HG03439 (cell line): Measurements from ENCODE around the gene APBB2.

Experiments used
- ATAC-seq: cut with Tn5 transposase; IDR thresholded peaks from one replicate; pipeline ENCODE4 v1.9.1; 2021; ENCODE audit warnings: mild to moderate bottlenecking, moderate library complexity; ENCODE audit not compliant: unreplicated experiment

Gene APBB2

DNA sequence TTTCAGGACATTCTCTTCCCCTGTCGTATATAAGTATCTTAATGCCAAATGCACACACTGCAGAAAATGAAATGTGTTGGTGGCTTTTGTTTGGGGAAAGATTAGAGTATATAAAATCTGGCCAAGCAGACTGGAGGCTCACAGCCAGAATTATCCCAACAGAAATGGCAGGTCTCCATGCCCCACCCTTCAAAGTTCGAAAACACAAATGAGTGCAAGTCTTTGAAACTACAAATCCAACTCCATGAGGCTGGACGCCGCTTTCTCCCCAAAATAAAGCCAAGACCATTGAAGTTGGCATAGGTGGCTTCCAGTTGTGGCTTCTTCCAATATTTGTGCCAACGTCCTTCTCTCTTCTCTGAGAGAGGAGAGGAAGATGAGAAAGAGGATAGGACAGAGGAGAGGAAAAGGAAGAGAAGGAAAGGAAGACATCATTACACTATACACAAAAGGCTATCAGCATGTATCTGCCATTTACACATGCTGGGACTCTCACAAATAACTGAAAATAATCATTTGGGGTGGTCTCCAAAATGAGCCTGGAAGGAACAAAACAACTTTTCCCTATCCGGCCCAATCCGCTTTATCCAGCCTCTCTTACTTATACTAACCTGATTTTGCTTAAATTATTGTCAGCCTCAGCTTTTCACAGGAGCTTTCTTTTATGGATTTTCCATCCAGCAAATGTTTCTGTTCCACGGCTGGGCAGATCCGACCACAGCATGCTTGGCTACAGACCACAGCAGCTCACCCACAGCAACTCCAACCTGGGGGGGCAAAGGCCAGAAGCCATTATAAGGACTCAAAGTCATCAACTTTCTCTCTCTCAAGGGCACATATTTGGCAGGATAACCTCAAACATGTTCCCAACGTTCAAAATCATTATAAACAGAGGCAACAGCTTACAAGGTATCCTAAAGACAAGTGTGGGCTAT is 71.7 kb downstream of the APBB2 start:
- no peak for ATAC-seq

DNA sequence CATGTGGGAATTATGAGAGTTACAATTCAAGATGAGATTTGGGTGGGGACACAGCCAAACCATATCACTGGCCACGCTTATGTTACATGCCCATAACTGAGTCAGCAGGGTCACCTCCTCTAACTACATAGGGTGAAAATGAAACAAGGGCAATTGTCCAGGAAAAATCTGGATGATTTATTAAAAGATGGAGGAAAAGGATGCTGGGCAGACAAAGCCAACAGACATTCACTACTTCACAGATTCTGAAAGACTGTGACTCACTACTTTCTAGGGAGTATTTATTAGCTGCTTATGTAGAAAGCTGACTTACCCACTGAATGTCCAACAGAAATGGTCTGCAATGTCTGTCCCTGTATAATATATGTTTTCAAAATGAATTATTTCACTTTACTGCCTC is 72.4 kb downstream of the APBB2 start:
- no peak for ATAC-seq

DNA sequence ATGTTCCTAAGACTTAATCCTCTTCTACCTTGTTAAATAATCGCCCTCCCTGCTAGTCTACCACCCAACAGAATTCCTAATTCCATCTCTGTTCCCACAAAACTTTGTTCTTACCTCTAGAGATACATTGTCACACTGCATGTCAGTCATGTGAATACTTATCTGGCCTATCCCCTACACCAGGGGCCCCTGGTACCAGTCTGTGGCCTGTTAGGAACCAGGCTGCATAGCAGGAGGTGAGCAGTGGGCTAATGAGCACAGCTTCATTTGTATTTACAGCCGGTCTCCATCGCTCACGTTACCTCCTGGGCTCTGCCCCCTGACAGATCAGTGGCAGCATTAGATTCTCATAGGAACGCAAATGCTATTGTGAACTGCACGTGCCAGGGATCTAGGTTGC is 73.9 kb downstream of the APBB2 start:
- ATAC-seq, result no peak

DNA sequence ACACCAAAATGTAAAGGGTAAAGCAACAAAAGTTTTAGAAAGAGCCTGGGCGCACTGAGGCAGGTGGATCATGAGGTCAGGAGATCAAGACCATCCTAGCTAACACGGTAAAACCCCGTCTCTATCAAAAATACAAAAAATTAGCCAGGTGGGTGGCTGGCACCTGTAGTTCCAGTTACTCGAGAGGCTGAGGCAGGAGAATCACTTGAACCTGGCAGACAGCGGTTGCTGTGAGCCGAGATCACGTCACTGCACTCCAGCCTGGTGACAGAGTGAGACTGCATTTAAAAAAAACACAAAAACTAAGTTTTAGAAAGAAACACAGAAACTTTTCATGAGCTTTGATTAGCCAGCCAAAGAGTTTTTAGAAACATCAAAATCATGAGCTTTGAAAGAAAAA is 76.5 kb downstream of the APBB2 start:
- no peak for ATAC-seq

DNA sequence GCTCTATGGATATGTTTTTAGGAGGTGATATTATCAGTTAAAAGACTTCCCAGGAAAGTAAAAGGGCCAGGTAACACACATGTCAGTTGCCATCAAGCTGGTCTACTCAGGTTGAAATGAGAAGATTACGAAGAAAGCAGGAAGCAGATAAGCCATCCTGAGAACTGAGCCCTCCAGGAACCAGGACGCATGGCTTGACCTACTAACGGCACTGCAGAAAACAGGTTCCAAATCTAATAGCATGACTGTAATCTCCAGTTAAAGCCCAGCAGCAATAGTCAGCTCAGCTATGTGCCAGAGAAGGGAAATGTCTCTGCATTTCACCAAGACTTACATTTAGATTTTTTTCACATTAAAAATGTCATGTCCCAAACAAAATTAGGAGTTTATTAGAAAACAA is 77.9 kb downstream of the APBB2 start:
- ATAC-seq, result no peak

DNA sequence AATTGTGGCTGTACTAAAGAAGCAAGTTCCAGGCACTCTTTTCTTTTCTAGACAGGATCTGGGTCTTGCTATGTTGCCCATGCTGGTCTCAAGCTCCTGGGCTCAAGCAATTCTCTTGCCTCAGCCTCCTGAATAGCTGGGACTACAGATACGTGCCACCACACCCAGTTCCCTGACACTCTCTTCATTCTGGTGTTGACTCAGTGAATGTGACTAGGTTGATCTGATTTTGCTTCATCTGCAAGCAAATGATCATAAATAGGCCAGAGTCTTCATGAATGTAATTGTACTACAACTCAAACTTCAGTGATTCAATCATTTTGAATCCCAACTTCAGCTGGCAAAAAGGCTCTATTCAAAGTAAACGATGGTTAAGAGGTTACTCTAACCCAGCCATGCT is 78.5 kb downstream of the APBB2 start:
- ATAC-seq, result no peak

DNA sequence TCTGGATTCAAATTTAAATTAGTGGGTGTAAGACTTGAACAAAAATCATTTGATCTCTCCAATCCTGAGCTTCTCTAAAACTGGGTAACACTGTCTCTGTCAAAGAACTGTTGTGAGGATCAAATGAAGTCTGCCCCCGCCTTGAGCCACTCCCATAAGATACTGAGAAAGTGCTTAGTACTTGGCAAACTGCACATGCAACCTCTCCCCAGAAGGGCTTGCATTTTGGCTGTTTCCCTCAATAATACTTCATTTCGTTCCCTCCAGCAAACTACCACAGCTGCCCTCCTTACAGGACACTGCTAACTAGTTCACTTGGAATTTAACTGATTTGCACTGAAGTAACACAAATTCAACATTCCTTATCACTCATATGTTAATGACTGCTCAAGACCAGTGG is 79.8 kb downstream of the APBB2 start:
- no peak for ATAC-seq

DNA sequence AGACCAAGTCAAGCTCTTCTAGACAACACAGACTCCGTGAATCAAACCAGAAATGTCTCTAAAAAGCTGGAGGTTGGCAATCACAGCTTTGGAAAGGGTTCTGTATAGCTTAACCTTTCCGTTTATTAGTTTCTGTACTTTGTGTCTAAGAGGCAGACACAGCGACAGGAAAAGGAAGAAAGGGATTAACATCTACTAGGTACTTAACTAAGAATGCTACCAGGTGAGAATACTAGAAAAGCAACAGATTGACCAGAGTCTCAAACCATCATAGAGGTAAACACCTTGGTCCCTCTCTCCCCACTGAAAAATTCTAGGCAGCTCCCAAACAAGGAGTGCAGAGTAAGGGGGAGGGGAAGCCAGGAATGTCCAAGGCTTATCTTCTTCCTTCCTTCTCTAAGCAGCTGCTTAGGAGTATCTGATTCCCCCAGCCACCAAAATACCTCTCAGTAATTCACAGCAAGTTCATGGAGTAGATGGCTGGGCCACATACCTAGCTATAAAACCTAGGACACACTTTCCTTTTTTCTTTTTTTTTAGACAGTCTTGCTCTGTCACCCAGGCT is 80.8 kb downstream of the APBB2 start:
- ATAC-seq, result no peak

DNA sequence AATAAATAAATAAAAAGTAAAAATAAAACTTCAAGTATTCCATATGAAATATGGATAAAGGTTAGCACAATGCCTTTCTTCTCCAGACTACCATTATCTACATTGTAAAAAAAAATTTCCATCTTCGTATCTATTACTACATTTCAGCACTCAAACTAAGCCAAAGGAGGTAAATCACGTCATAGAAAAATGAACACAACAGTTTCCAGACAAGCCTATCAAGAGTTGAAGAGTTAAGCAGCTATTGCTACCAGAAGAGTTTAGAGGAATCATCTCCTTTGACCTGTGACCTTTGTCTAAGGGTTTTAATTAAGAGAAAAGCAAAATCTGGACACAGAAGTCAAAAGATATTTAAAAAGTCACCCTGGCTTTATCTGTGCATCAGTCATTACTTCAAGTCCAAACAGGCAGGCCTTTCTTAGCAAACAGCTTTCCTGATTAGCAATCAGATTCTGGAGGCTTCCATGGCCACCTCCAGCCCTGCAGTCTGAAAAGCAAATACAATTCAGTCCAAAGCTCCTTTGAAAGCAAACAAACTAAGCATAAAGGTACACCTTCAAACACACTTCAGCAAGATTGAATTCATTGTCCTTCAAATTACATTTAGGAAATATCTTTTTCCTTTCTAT is 82.2 kb downstream of the APBB2 start:
- ATAC-seq, result no peak

DNA sequence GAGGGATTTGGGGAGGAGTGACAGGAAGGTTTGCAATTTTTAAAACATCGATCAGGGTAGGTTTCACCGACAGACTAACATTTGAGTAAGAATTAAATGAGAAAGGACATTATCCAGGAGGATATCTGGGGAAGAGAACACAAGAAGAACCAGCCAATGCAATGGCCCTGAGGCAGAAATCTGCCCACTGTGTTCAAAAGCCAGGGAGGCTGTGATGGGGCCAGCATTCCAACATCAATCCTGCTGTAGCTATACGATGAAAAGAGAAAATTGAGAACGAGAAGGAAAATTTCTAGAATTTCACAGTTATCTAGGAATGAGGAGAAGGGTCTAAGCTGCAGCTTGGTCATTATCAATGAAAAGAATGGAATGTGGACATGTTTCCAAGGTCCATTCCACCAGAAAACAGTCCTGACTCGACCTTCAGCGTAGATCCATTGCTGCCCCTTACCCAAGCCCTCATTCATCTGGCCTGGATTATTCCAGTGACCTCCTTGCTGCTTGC is 84.4 kb downstream of the APBB2 start:
- no peak for ATAC-seq

DNA sequence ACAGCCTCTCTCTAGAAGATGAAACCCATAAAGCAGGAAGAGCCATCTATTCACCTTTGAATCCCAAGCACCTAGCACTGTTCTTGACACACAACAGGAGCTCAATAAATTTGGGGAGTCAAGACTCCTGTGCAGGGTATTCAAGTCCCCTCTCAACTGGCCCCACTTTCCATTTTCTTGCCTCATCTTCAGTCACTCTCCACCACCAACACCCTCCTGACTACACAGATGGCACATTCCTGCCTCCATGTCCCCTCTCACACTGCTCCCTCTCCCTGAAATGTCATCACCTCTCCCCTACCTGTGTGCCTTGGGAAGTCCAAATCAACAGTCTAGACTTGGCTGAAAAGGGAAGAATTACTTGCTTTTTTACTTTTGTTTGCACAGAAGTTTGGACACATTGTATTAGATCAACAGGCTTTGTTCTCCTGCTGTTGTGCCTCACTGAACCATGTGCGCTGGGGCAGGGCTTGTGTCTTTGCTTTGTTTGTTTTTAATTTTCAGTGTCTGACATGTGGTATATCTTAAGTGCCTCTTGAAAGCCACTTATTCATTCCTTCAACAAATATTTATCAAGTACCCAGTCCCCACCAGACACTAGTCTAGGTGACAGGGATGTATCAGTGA is 85.1 kb downstream of the APBB2 start:
- no peak for ATAC-seq

DNA sequence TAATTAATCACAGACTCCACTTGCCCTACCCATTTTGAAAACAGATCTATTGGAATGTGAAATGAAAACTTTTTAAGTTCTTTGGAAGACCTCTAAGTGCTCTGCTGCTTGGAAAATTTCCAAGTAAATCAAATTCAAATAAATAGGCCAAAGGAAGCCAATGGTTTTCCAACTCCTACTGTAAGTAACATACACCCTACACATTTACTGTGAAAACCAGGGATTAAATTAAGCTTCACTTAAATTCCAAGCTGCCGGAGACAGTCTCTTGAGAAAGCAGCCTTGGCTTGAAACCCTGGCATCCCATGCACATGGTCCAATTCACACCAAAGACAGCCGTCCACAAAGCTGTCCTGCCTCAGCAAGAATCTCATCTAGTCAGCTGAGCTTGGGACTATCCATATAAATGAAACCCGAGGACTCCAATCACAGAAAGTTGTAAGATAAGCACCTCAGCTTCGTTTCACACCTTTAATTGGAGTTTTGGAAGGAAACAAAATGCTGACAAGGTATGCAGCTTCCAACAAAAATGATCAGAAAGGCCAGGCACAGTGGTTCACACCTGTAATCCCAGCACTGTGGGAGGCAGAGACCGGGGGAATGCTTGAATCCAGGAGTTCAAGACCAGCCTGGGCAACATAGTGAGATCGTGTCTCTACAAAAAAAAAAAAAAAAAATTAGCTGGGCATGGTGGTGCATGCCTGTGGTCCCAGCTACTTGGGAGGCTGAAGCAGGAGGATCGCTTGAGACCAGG is 88.6 kb downstream of the APBB2 start:
- ATAC-seq, result no peak

DNA sequence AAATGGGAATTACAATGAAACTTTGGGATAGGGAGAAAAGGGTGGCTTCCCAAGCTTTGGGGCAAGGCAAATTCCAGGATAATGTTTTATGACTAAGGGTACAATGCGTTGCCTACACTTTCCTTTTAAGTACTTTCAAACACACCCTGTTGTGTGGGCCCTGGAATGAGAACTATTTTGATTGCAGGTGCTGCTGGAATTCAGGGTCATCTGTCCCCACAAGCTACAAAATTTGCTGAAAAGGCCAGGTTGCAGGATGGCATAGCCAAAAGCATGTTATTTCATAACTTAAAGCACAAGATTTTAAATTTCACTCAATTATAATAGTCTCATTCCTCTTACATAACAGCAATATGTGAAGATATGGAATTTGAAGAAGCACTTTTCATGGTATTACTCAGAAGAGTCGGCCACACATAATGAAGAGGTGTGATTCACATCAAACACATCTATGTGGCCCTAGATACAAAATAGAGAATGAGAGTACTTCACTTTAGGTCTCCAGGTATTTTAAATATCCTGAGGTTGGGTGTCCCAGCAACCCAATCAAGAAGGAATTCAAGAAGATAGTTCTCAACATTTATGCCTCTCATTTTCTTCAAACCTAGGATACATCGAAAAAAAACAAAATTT is 89.3 kb downstream of the APBB2 start:
- no peak for ATAC-seq

DNA sequence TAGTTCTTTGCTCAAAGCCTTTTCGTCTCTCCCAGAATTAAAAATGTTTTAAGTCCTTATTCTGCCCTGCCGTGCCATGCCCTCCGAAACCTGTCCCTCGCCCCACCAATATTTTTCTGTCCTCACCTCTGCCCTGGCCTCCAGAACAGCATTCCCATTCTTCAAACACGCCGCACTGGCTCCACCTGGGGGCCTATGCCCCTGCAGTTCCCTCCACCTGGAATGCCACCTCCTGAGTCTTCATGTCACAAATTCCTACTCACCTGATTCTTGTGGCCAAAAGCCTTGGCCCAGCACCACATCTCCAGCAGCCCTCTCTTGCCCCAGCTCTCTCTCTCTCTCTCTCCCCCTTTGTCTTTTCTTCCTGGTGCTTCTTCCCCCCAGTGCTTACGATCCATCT is 91.6 kb downstream of the APBB2 start:
- no peak for ATAC-seq

DNA sequence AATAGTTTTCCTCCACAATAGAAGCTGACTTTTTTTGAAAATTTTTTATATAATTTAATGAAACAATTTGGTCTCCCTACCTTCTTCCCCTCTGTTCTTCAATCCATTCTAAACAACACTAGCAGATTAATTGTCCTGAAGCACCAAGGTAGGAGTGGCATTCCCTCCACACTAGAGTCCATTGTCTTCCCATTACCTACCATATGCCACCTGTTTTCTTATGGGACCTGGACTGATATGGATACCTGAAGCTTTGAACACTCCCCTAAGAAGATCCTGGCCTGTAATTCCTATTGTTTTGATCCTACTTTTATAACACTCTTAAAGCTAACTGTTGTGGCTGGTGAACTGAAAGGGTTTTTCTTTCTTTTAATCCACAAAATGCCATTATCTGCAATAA is 92.0 kb downstream of the APBB2 start:
- ATAC-seq, result no peak

DNA sequence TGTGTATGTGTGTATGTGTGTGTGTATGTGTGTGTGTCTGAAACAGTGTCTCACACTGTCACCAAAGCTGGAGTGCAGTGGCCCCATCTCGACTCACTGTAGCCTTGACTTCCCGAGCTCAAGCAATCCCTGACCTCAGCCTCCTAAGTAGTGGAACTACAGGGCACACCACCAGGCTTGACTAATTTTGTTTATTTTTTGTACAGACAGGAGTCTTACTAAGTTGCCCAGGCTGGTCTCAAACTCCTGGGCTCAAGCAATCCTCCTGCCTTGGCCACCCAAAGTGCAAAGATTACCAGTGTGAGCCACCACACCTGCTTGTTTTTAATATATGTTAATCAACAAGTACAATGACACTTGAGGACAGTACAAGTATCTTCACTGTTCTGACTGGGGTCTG is 92.4 kb downstream of the APBB2 start:
- no peak for ATAC-seq

DNA sequence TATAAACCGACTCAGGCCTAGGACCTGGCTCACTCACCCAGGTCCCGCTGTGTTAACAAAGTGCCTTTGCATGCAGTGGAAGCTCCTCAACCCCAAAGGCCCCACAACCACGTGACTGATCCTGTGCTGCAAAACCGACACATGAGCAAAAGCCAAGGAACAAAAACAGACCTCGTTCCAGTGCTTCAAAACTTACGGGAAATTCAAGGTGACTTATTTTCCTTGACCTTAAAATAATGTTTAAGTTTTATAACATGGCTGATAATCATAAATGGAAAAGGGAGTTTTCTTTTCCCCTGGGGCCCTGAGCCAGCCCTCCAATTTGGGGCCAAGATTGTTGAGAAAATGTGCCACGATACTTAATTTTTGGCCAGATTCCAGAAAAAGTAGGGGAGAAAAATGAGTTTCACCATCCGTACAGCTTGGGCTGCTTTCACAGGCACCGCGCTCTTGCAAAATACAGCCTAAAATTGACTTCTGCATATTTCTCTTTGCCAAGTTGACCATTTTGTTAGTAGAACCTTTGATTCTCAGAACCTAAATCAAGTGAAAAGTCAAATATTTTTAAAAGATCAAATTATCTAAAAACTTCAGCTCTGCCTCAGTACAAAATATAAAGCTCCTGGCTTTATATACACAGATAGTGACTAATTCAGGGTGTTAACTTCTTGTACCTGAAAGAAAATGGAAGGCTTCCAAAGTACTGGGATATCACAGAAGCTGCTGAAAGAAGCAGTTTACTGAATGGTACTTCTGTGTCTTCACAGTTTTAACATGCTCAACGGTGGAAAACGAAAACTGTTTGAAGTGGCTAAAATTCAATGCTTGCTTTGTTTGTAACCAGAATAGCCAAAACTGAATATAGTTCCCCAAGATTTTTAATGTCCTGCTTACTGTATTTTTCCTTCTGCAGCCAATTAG is 93.8 kb downstream of the APBB2 start:
- no peak for ATAC-seq

DNA sequence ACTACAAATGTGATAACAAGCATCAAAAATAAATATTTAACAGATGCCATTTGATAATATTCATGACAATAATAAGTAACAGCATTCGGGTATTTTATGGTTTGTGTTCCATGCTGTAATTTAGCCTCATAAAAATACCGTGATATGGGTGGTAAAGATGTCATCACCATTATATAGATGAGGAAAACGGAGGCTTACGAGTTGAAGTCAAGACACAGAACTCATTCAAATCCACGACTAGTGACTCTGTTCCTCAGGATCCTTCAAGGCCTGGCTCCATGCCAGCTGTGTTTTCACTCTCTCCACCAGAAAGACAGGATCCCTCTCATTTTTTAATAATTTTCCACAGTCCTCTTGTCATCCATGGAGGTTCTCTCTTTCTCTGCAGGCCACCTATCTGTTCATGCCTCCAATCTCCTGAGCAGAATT is 94.5 kb downstream of the APBB2 start:
- ATAC-seq, result no peak

DNA sequence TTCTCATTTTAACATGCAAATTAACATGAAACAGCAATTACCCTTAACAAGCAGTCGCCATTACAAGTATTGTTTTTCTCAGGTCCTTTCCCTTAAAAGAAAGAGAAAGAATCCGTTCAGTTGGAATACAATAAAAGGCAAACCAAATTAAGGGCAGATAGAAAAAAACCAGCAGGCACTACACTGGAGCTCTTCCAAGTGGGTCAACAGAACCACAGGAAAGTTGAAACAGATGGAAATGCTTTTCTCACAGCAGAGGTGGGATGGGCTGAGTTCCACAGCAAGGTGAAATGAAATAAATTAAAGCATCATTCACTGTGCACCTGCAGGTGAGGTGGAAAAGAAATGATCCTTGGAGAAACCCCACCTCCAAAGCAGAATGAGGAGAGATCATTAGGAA is 102.6 kb downstream of the APBB2 start:
- ATAC-seq, result no peak
